ENCODE results near the gene TBC1D13.

Gene TBC1D13

GRCh38 chr9:128786681-128787601 lies at the start of gene TBC1D13:
Gene TBC1D13, plus strand, starts transcription at chr9:128787253. Its CDS starts 101 bp downstream, at chr9:128787354.
- peak within 1 kb of the TSS; percentile 97 for H3K4me3 Mint-ChIP-seq
- peak; percentile 92 to 97 for DNase-seq (ENCODE audit: low spot score in 2 of 2)
- ATAC-seq = peak; percentile 98
- peak within 1 kb of the TSS; percentile 93 for H3K27ac Mint-ChIP-seq
- peaks cover 42% of the 10 kb centered on the region for H3K36me3 Mint-ChIP-seq
- H3K4me1 Mint-ChIP-seq = peaks cover 19% of the 10 kb centered on the region
- no peaks in the 10 kb centered on the region for H3K9me3 Mint-ChIP-seq

GRCh38 chr9:128742401-128742800 lies 44.7 kb upstream of the TBC1D13 start:
- Mint-ChIP-seq H3K4me1 (no peaks in the 10 kb centered on the region), H3K27ac (no peak overlapping the region), H3K36me3 (peaks cover 38% of the 10 kb centered on the region), H3K9me3 (no peaks in the 10 kb centered on the region), H3K4me3 (no peak overlapping the region)
- no peak for DNase-seq (ENCODE audit: low spot score in 2 of 2)
- no peak for ATAC-seq

- H3K27ac Mint-ChIP-seq = no peak overlapping the region
- H3K4me3 Mint-ChIP-seq = no peak overlapping the region
- H3K36me3 Mint-ChIP-seq = peaks cover 34% of the 10 kb centered on the region
- DNase-seq (ENCODE audit: low spot score in 2 of 2) = no peak
- ATAC-seq = no peak
- no peaks in the 10 kb centered on the region for H3K9me3 Mint-ChIP-seq
- no peaks in the 10 kb centered on the region for H3K4me1 Mint-ChIP-seq
Measured at GRCh38 chr9:128743421-128743820, 43.6 kb upstream of the TBC1D13 start.

GRCh38 chr9:128747241-128747640 lies 39.8 kb upstream of the TBC1D13 start:
- no peak for DNase-seq (ENCODE audit: low spot score in 2 of 2)
- ATAC-seq = no peak
- Mint-ChIP-seq H3K4me1 (no peaks in the 10 kb centered on the region), H3K4me3 (no peak overlapping the region), H3K27ac (no peak overlapping the region), H3K36me3 (peaks cover 10% of the 10 kb centered on the region), H3K9me3 (no peaks in the 10 kb centered on the region)

- ATAC-seq = no peak
- Mint-ChIP-seq H3K36me3 (peaks cover 14% of the 10 kb centered on the region), H3K4me1 (no peaks in the 10 kb centered on the region), H3K27ac (no peak overlapping the region), H3K9me3 (no peaks in the 10 kb centered on the region), H3K4me3 (no peak overlapping the region)
- no peak for DNase-seq (ENCODE audit: low spot score in 2 of 2)
Measured at GRCh38 chr9:128750926-128751595, 36.0 kb upstream of the TBC1D13 start.

GRCh38 chr9:128753627-128754026 lies 33.4 kb upstream of the TBC1D13 start:
- Mint-ChIP-seq H3K36me3 (peaks cover 9% of the 10 kb centered on the region), H3K27ac (no peak overlapping the region), H3K9me3 (no peaks in the 10 kb centered on the region), H3K4me1 (peaks cover 4% of the 10 kb centered on the region), H3K4me3 (no peak overlapping the region)
- ATAC-seq (no peak), DNase-seq (ENCODE audit: low spot score in 2 of 2) (no peak)

GRCh38 chr9:128757602-128758001 lies 29.5 kb upstream of the TBC1D13 start:
- H3K9me3 Mint-ChIP-seq = no peaks in the 10 kb centered on the region
- no peak overlapping the region for H3K4me3 Mint-ChIP-seq
- no peak for DNase-seq (ENCODE audit: low spot score in 2 of 2)
- peaks cover 10% of the 10 kb centered on the region for H3K4me1 Mint-ChIP-seq
- peaks cover under 1% of the 10 kb centered on the region for H3K36me3 Mint-ChIP-seq
- no peak for ATAC-seq
- no peak overlapping the region for H3K27ac Mint-ChIP-seq

GRCh38 chr9:128762671-128763449 lies 24.2 kb upstream of the TBC1D13 start:
- H3K4me1 Mint-ChIP-seq = peaks cover 30% of the 10 kb centered on the region
- no peak overlapping the region for H3K4me3 Mint-ChIP-seq
- peaks cover 9% of the 10 kb centered on the region for H3K36me3 Mint-ChIP-seq
- H3K9me3 Mint-ChIP-seq = no peaks in the 10 kb centered on the region
- peak overlapping the region; percentile 80 for H3K27ac Mint-ChIP-seq
- ATAC-seq (no peak), DNase-seq (ENCODE audit: low spot score in 2 of 2) (no peak)

GRCh38 chr9:128764361-128764760 lies 22.7 kb upstream of the TBC1D13 start:
- H3K36me3 Mint-ChIP-seq = peaks cover 10% of the 10 kb centered on the region
- no peaks in the 10 kb centered on the region for H3K9me3 Mint-ChIP-seq
- peak overlapping the region; percentile 34 for H3K27ac Mint-ChIP-seq
- no peak for DNase-seq (ENCODE audit: low spot score in 2 of 2)
- ATAC-seq = no peak
- H3K4me3 Mint-ChIP-seq = no peak overlapping the region
- peaks cover 39% of the 10 kb centered on the region for H3K4me1 Mint-ChIP-seq

GRCh38 chr9:128765499-128765898 lies 21.6 kb upstream of the TBC1D13 start:
- H3K27ac Mint-ChIP-seq = peak overlapping the region; percentile 34
- ATAC-seq = no peak
- H3K36me3 Mint-ChIP-seq = peaks cover 10% of the 10 kb centered on the region
- H3K4me3 Mint-ChIP-seq = no peak overlapping the region
- H3K9me3 Mint-ChIP-seq = no peaks in the 10 kb centered on the region
- peaks cover 49% of the 10 kb centered on the region for H3K4me1 Mint-ChIP-seq
- DNase-seq (ENCODE audit: low spot score in 2 of 2) = no peak

GRCh38 chr9:128768606-128769005 lies 18.4 kb upstream of the TBC1D13 start:
- peaks cover 10% of the 10 kb centered on the region for H3K36me3 Mint-ChIP-seq
- no peak overlapping the region for H3K4me3 Mint-ChIP-seq
- peak overlapping the region; percentile 96 for H3K27ac Mint-ChIP-seq
- H3K4me1 Mint-ChIP-seq = peaks cover 42% of the 10 kb centered on the region
- ATAC-seq = no peak
- no peak for DNase-seq (ENCODE audit: low spot score in 2 of 2)
- no peaks in the 10 kb centered on the region for H3K9me3 Mint-ChIP-seq

- Mint-ChIP-seq H3K4me1 (peaks cover 27% of the 10 kb centered on the region), H3K27ac (peak overlapping the region; percentile 96), H3K4me3 (peak overlapping the region; percentile 93), H3K36me3 (peaks cover 10% of the 10 kb centered on the region), H3K9me3 (peaks cover 4% of the 10 kb centered on the region)
- DNase-seq (ENCODE audit: low spot score in 2 of 2) = no peak
- ATAC-seq = no peak
Measured at GRCh38 chr9:128770286-128771030, 16.6 kb upstream of the TBC1D13 start.

GRCh38 chr9:128771094-128771721 lies 15.8 kb upstream of the TBC1D13 start:
- Mint-ChIP-seq H3K4me3 (peak overlapping the region; percentile 93), H3K27ac (peak overlapping the region; percentile 96), H3K36me3 (peaks cover 10% of the 10 kb centered on the region), H3K4me1 (peaks cover 27% of the 10 kb centered on the region), H3K9me3 (peaks cover 4% of the 10 kb centered on the region)
- DNase-seq (ENCODE audit: low spot score in 2 of 2) (no peak), ATAC-seq (peak; percentile 45)
